Fibroblast of pulmonary artery (primary cell): ENCODE results near the gene CYP4F11.

ENCODE experiments used
- DNase-seq: peaks from one replicate; pipeline ENCODE4 v3.0.0-alpha.2; 2010; ENCODE audit warnings: low read depth
- H3K4me3 ChIP-seq: replicated peaks from 2 replicates; pipeline ENCODE4 v1.5.1; 2011; ENCODE audit warnings: low read depth, mild to moderate bottlenecking, control low read depth, low read length, moderate library complexity
- CTCF ChIP-seq: IDR thresholded peaks from 2 replicates; pipeline ENCODE4 v1.5.1; 2011; ENCODE audit warnings: mild to moderate bottlenecking, control low read depth, low read length, inconsistent platforms; ENCODE audit errors: missing control alignments

CYP4F11 gene

GRCh38 chr19:15926484-15926883, 7.8 kb downstream of the CYP4F11 start:
- H3K4me3 ChIP-seq: no peak overlapping the region
- no peak for DNase-seq
- no peak for TF ChIP-seq CTCF

GRCh38 chr19:15923702-15924101, 10.6 kb downstream of the CYP4F11 start:
- no peak for TF ChIP-seq CTCF
- H3K4me3 ChIP-seq: no peak overlapping the region
- DNase-seq: no peak

- no peak overlapping the region for H3K4me3 ChIP-seq
- no peak for TF ChIP-seq CTCF
- DNase-seq: no peak
These were observed 12.3 kb downstream of the CYP4F11 start for GRCh38 chr19:15922021-15922420.

- no peak overlapping the region for H3K4me3 ChIP-seq
- TF ChIP-seq CTCF: no peak
- DNase-seq: no peak
These were observed 15.1 kb downstream of the CYP4F11 start for GRCh38 chr19:15919243-15919642.

GRCh38 chr19:15915109-15915508, 19.2 kb downstream of the CYP4F11 start:
- H3K4me3 ChIP-seq: no peak overlapping the region
- DNase-seq: no peak
- no peak for TF ChIP-seq CTCF

- H3K4me3 ChIP-seq: no peak overlapping the region
- TF ChIP-seq CTCF: no peak
- DNase-seq: no peak
These were observed 20.5 kb downstream of the CYP4F11 start for GRCh38 chr19:15913830-15914229.

GRCh38 chr19:15913384-15913783, 20.9 kb downstream of the CYP4F11 start:
- DNase-seq: no peak
- no peak overlapping the region for H3K4me3 ChIP-seq
- TF ChIP-seq CTCF: no peak
